Measurements from ENCODE around the gene SMIM20.

The SMIM20 gene

GRCh38 chr4:25914670-25915352 lies 791 bp downstream of the SMIM20 start:
- ChIA-PET POLR2A (no interaction called here), CTCF (no interaction called here)
- no peak for DNase-seq (ENCODE audit: extremely low spot score)
- no peak for TF ChIP-seq NFRKB (IDR thresholded peaks at IDR 0.05)
- TF ChIP-seq CTBP1 (IDR thresholded peaks at IDR 0.05; ENCODE audit: borderline replicate concordance) = no peak
- TF ChIP-seq PKNOX1 (IDR thresholded peaks at IDR 0.05) = no peak
- no peak; the same call in 1 of the 2 replicates for TF ChIP-seq L3MBTL2 (conservative IDR thresholded peaks at IDR 0.05)
- no peak for TF ChIP-seq FOXK2 (IDR thresholded peaks at IDR 0.05)
- no peak for TF ChIP-seq SUZ12 (IDR thresholded peaks at IDR 0.05)
- TF ChIP-seq FOXM1 (IDR thresholded peaks at IDR 0.05; ENCODE audit: borderline replicate concordance) = no peak
- TF ChIP-seq FOXA1 (IDR thresholded peaks at IDR 0.05) = no peak
- TF ChIP-seq HDGF (IDR thresholded peaks at IDR 0.05; ENCODE audit: borderline replicate concordance) = no peak
- TF ChIP-seq BHLHE40 (IDR thresholded peaks at IDR 0.05; ENCODE audit: borderline replicate concordance) = no peak
- no peak for TF ChIP-seq ARNT (IDR thresholded peaks at IDR 0.05)
- TF ChIP-seq ELF4 (IDR thresholded peaks at IDR 0.05) = no peak
- no peak for TF ChIP-seq TARDBP (IDR thresholded peaks at IDR 0.05)
- no peak for TF ChIP-seq LEF1 (IDR thresholded peaks at IDR 0.05; ENCODE audit: borderline replicate concordance)
- no peak for TF ChIP-seq SP1 (IDR thresholded peaks at IDR 0.05)
- no peak for TF ChIP-seq ZNF384 (IDR thresholded peaks at IDR 0.05)

DNA sequence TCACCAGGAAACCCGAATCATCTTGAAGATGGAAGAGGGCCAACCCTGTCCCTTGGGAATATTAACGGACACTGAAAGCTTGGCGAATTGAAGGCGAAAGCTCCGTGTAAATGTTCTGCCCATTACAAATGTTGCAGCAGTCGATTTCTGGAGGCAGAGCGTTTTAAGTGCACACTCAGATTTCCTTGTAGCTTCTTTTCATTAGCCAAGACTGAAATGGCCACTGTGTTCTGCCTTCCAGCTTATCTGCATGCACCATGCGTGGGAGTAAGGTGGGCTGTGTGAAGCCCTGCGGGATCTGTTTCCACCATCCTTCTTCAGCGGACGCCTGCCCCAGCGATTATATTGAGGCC lies 1.3 kb downstream of the SMIM20 start:
- DNase-seq (ENCODE audit: extremely low spot score) = no peak
- POLR2A ChIA-PET = no interaction called here
- TF ChIP-seq TARDBP (IDR thresholded peaks at IDR 0.05) = no peak
- no peak for TF ChIP-seq FOXA1 (IDR thresholded peaks at IDR 0.05)
- TF ChIP-seq NFRKB (IDR thresholded peaks at IDR 0.05) = no peak
- no peak for TF ChIP-seq ELF4 (IDR thresholded peaks at IDR 0.05)
- no peak for TF ChIP-seq CTBP1 (IDR thresholded peaks at IDR 0.05; ENCODE audit: borderline replicate concordance)
- CTCF ChIA-PET = no interaction called here

GRCh38 chr4:25916870-25917269 lies 2.9 kb downstream of the SMIM20 start:
- DNase-seq (ENCODE audit: extremely low spot score) = no peak
- POLR2A ChIA-PET = no interaction called here
- CTCF ChIA-PET = interaction anchor here (1.4 kb wide), 1 partner anchor 75 kb away, joined by 3 read pairs; no protein-coding TSS in a partner anchor
- TF ChIP-seq HDGF (IDR thresholded peaks at IDR 0.05; ENCODE audit: borderline replicate concordance) (no peak), L3MBTL2 (conservative IDR thresholded peaks at IDR 0.05) (no peak), SUZ12 (IDR thresholded peaks at IDR 0.05) (no peak), CTBP1 (IDR thresholded peaks at IDR 0.05; ENCODE audit: borderline replicate concordance) (no peak), ZNF384 (IDR thresholded peaks at IDR 0.05) (no peak), ELF4 (IDR thresholded peaks at IDR 0.05) (no peak), TARDBP (IDR thresholded peaks at IDR 0.05) (no peak), NFRKB (IDR thresholded peaks at IDR 0.05) (no peak), ARNT (IDR thresholded peaks at IDR 0.05) (no peak), LEF1 (IDR thresholded peaks at IDR 0.05; ENCODE audit: borderline replicate concordance) (no peak), PKNOX1 (IDR thresholded peaks at IDR 0.05) (no peak), FOXK2 (IDR thresholded peaks at IDR 0.05) (no peak), FOXA1 (IDR thresholded peaks at IDR 0.05) (no peak), FOXM1 (IDR thresholded peaks at IDR 0.05; ENCODE audit: borderline replicate concordance) (no peak), BHLHE40 (IDR thresholded peaks at IDR 0.05; ENCODE audit: borderline replicate concordance) (no peak), SP1 (IDR thresholded peaks at IDR 0.05) (no peak)

DNA sequence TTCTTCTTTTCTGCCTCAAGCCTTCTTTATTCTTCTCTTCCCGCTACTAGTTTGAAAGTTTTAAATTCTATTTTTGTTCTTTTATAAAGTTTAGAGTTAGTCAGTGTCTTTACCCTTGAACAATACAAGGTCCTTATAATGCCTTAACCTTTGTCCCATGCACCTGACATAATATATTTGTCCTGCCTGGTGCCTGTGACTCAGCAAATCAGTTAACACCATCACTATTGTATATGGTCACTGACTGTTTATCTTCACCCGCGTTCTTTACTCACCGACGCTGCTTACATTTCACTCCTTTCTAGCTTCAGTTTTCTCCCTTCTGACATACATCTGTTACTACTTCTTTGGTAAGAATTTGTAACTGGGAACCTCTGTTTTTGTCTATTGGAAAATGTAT lies 5.7 kb downstream of the SMIM20 start:
- ChIA-PET POLR2A (no interaction called here), CTCF (no interaction called here)
- TF ChIP-seq FOXM1 (IDR thresholded peaks at IDR 0.05; ENCODE audit: borderline replicate concordance) (no peak), PKNOX1 (IDR thresholded peaks at IDR 0.05) (no peak), BHLHE40 (IDR thresholded peaks at IDR 0.05; ENCODE audit: borderline replicate concordance) (no peak), HDGF (IDR thresholded peaks at IDR 0.05; ENCODE audit: borderline replicate concordance) (no peak), SUZ12 (IDR thresholded peaks at IDR 0.05) (no peak), LEF1 (IDR thresholded peaks at IDR 0.05; ENCODE audit: borderline replicate concordance) (no peak), FOXK2 (IDR thresholded peaks at IDR 0.05) (no peak), ELF4 (IDR thresholded peaks at IDR 0.05) (no peak), ZNF384 (IDR thresholded peaks at IDR 0.05) (no peak), L3MBTL2 (conservative IDR thresholded peaks at IDR 0.05) (no peak), NFRKB (IDR thresholded peaks at IDR 0.05) (no peak), FOXA1 (IDR thresholded peaks at IDR 0.05) (no peak)
- no peak for DNase-seq (ENCODE audit: extremely low spot score)

GRCh38 chr4:25921922-25922321 lies 7.9 kb downstream of the SMIM20 start:
- ChIA-PET POLR2A (no interaction called here), CTCF (no interaction called here)
- DNase-seq (ENCODE audit: extremely low spot score) = no peak
- TF ChIP-seq FOXM1 (IDR thresholded peaks at IDR 0.05; ENCODE audit: borderline replicate concordance) (no peak), TARDBP (IDR thresholded peaks at IDR 0.05) (no peak)

GRCh38 chr4:25922812-25923369 lies 8.9 kb downstream of the SMIM20 start:
- ChIA-PET CTCF (no interaction called here), POLR2A (no interaction called here)
- DNase-seq (ENCODE audit: extremely low spot score) = no peak
- TF ChIP-seq FOXA1 (IDR thresholded peaks at IDR 0.05) = no peak
- no peak for TF ChIP-seq BHLHE40 (IDR thresholded peaks at IDR 0.05; ENCODE audit: borderline replicate concordance)
- TF ChIP-seq PKNOX1 (IDR thresholded peaks at IDR 0.05) = no peak
- TF ChIP-seq ZNF384 (IDR thresholded peaks at IDR 0.05) = no peak
- no peak for TF ChIP-seq L3MBTL2 (conservative IDR thresholded peaks at IDR 0.05)
- TF ChIP-seq SP1 (IDR thresholded peaks at IDR 0.05) = no peak
- TF ChIP-seq LEF1 (IDR thresholded peaks at IDR 0.05; ENCODE audit: borderline replicate concordance) = no peak
- no peak for TF ChIP-seq FOXM1 (IDR thresholded peaks at IDR 0.05; ENCODE audit: borderline replicate concordance)
- TF ChIP-seq CTBP1 (IDR thresholded peaks at IDR 0.05; ENCODE audit: borderline replicate concordance) = no peak
- TF ChIP-seq HDGF (IDR thresholded peaks at IDR 0.05; ENCODE audit: borderline replicate concordance) = no peak
- no peak for TF ChIP-seq TARDBP (IDR thresholded peaks at IDR 0.05)
- no peak for TF ChIP-seq ELF4 (IDR thresholded peaks at IDR 0.05)
